Caco-2 (cell line): Measurements from ENCODE around the gene FRMD4A. TPM values are rescaled to one million over a fixed set of nuclear protein-coding genes. Genes with fewer than 3 reads are reported as not detected.
"Not testable (repeated sequence)": the region's sequence is repeated elsewhere in the genome, so short reads cannot be mapped to it uniquely, and the experiment has no call there.

Source experiments
- BruUV-seq: library from RNA; stranded (reverse); fragments of 400-500 nt; replicated peaks from 2 replicates; lab custom pipeline; 2021; lab: Mats Ljungman, UMichigan
- CTCF ChIA-PET: fragments of 300-600 bp; sonication (Branson Sonifier 250); formaldehyde crosslinking; loops from one replicate; lab custom pipeline; 2022; ENCODE audit warnings: antibody characterized with exemption; lab: Charles Lee
- POLR2A ChIA-PET: fragments of 300-600 bp; sonication (Branson Sonifier 250); formaldehyde crosslinking; loops from one replicate; lab custom pipeline; 2022; ENCODE audit warnings: antibody characterized with exemption; lab: Charles Lee
- DNase-seq, 2 experiments: peaks; one replicate each; pipeline versions ENCODE4 v3.0.0 to v3.0.0-alpha.2; 2020 to 2022
- H3K27me3 ChIP-seq: replicated peaks from 2 replicates; pipeline ENCODE4 v1.6.0; 2011; ENCODE audit warnings: low read length; ENCODE audit not compliant: control insufficient read depth, insufficient read depth
- H3K36me3 ChIP-seq: 2 replicates; pipeline ENCODE4 v1.5.1; 2011; ENCODE audit warnings: low read length; ENCODE audit not compliant: control insufficient read depth, insufficient read depth
- H3K4me1 ChIP-seq: fragments of 250-450 bp; sonication (Bioruptor Pico); 2 replicates; pipeline ENCODE4 v1.5.1; 2020; ENCODE audit warnings: mild to moderate bottlenecking
- H3K4me3 ChIP-seq: 2 replicates; pipeline ENCODE4 v1.5.1; 2011; ENCODE audit warnings: low read depth, mild to moderate bottlenecking, control low read depth, low read length
- H3K9me3 ChIP-seq: fragments of 250-450 bp; sonication (Bioruptor Pico); 2 replicates; pipeline ENCODE4 v1.5.1; 2020; ENCODE audit warnings: mild to moderate bottlenecking, moderate library complexity
- H3K27ac Mint-ChIP-seq: one replicate; pipeline ENCODE4 v1.8.0; 2022; ENCODE audit warnings: mixed read lengths; ENCODE audit not compliant: unreplicated experiment
- H3K27me3 Mint-ChIP-seq: one replicate; pipeline ENCODE4 v1.8.0; 2022; ENCODE audit warnings: mixed read lengths; ENCODE audit not compliant: insufficient read depth, unreplicated experiment
- H3K36me3 Mint-ChIP-seq: one replicate; pipeline ENCODE4 v1.8.0; 2022; ENCODE audit warnings: mild to moderate bottlenecking, mixed read lengths; ENCODE audit not compliant: insufficient read depth, unreplicated experiment
- H3K4me1 Mint-ChIP-seq: one replicate; pipeline ENCODE4 v1.8.0; 2022; ENCODE audit warnings: low read depth, mixed read lengths; ENCODE audit not compliant: unreplicated experiment
- H3K4me3 Mint-ChIP-seq: one replicate; pipeline ENCODE4 v1.8.0; 2022; ENCODE audit warnings: mild to moderate bottlenecking, moderate library complexity, mixed read lengths; ENCODE audit not compliant: unreplicated experiment
- H3K9me3 Mint-ChIP-seq: one replicate; pipeline ENCODE4 v1.8.0; 2022; ENCODE audit warnings: mixed read lengths; ENCODE audit not compliant: unreplicated experiment
- CTCF ChIP-seq, 2 experiments: fragments of 200-600 bp in 1 of 2; IDR thresholded peaks; 1 replicate in 1 of 2; 2 replicates in 1 of 2; pipeline versions ENCODE4 v1.5.1 to v1.8.0; 2011 to 2022; ENCODE audit warnings: antibody characterized with exemption in 1 of 2, control low read depth in 1 of 2, inconsistent platforms in 1 of 2, low read depth in 1 of 2, low read length in 1 of 2, mild to moderate bottlenecking in 1 of 2, moderate library complexity in 1 of 2; ENCODE audit not compliant: insufficient read depth in 1 of 2, severe bottlenecking in 1 of 2, unreplicated experiment in 1 of 2
- intact Hi-C: fragments of 100-400 bp; cut with micrococcal nuclease; formaldehyde crosslinking; loops from one replicate; pipeline ENCODE4 v1.10.0; 2022; ENCODE audit not compliant: unreplicated experiment
- total RNA-seq: library from RNA; stranded (reverse); gene quantifications from 2 replicates; pipeline ENCODE4 v1.2.3, GENCODE V29; 2022

Gene FRMD4A
- total RNA-seq, 1 experiment from 2014 or later: 52.1 TPM

GRCh38 chr10:14215641-14216040 lies 115.1 kb downstream of the FRMD4A start:
- H3K9me3 ChIP-seq: no peaks in the 10 kb centered on the region
- Mint-ChIP-seq H3K4me1 (peaks cover 7% of the 10 kb centered on the region), H3K27me3 (no peaks in the 10 kb centered on the region), H3K36me3 (no peaks in the 10 kb centered on the region), H3K4me3 (no peak overlapping the region), H3K27ac (no peak overlapping the region), H3K9me3 (no peaks in the 10 kb centered on the region)
- no peaks in the 10 kb centered on the region for H3K27me3 ChIP-seq
- POLR2A ChIA-PET: no interaction called here
- peaks cover 17% of the 10 kb centered on the region for H3K4me1 ChIP-seq
- no peak for DNase-seq
- no peaks in the 10 kb centered on the region for H3K36me3 ChIP-seq
- no TSS peak for BruUV-seq
- no peak for TF ChIP-seq CTCF (IDR thresholded peaks at IDR 0.05; ENCODE audit: insufficient read depth in 1 of 2, low read depth in 1 of 2, low read length in 1 of 2, severe bottlenecking in 1 of 2, unreplicated experiment in 1 of 2)
- CTCF ChIA-PET: no interaction called here
- intact Hi-C loops: no loop called here
- no peak overlapping the region for H3K4me3 ChIP-seq

GRCh38 chr10:14213703-14214102 lies 117.0 kb downstream of the FRMD4A start:
- CTCF ChIA-PET, H3K27me3 Mint-ChIP-seq, H3K27ac Mint-ChIP-seq, H3K4me3 ChIP-seq, DNase-seq, H3K4me1 Mint-ChIP-seq, H3K4me3 Mint-ChIP-seq, H3K9me3 ChIP-seq, H3K36me3 ChIP-seq, intact Hi-C loops, H3K9me3 Mint-ChIP-seq, H3K27me3 ChIP-seq, BruUV-seq, H3K36me3 Mint-ChIP-seq: not testable (repeated sequence)
- POLR2A ChIA-PET: interaction anchor here (0.6 kb wide), 1 partner anchor 16 kb away, joined by 3 read pairs; no protein-coding TSS in a partner anchor
- H3K4me1 ChIP-seq: peaks cover 17% of the 10 kb centered on the region

GRCh38 chr10:14211610-14212009 lies 119.1 kb downstream of the FRMD4A start:
- peaks cover 10% of the 10 kb centered on the region for H3K9me3 Mint-ChIP-seq
- H3K4me1 Mint-ChIP-seq: peaks cover 7% of the 10 kb centered on the region
- ChIA-PET CTCF (interaction anchor here (0.8 to 1.6 kb wide), 2 partner anchors 11 to 12 kb away, joined by 4 read pairs; no protein-coding TSS in a partner anchor), POLR2A (interaction anchor here (1.7 kb wide), 1 partner anchor 26 kb away, joined by 7 read pairs; no protein-coding TSS in a partner anchor)
- no peaks in the 10 kb centered on the region for H3K27me3 Mint-ChIP-seq
- Histone ChIP-seq H3K36me3 (no peaks in the 10 kb centered on the region), H3K27me3 (no peaks in the 10 kb centered on the region), H3K4me1 (peaks cover 17% of the 10 kb centered on the region), H3K9me3 (no peaks in the 10 kb centered on the region), H3K4me3 (no peak overlapping the region)
- no peaks in the 10 kb centered on the region for H3K36me3 Mint-ChIP-seq
- H3K4me3 Mint-ChIP-seq: no peak overlapping the region
- TF ChIP-seq CTCF (IDR thresholded peaks at IDR 0.05; ENCODE audit: insufficient read depth in 1 of 2, low read depth in 1 of 2, low read length in 1 of 2, severe bottlenecking in 1 of 2, unreplicated experiment in 1 of 2): no peak
- DNase-seq: no peak
- H3K27ac Mint-ChIP-seq: no peak overlapping the region
- BruUV-seq: no TSS peak
- intact Hi-C loops: no loop called here
